HepG2 (cell line): ENCODE measurements around the gene CYB5R2. TPM values are rescaled to one million over a fixed set of nuclear protein-coding genes. Genes with fewer than 3 reads are reported as not detected.

Experiments
- ATAC-seq: fragments of 200-7000 bp; cut with Tn5 transposase; 3 replicates; pipeline ENCODE4 v1.9.1; 2020; ENCODE audit warnings: mild to moderate bottlenecking, moderate library complexity
- BruUV-seq: library from RNA; stranded (reverse); fragments of 400-500 nt; replicated peaks from 2 replicates; lab custom pipeline; 2021; lab: Mats Ljungman, UMichigan
- CTCF ChIA-PET: fragments of 300-600 bp; formaldehyde crosslinking; extraction: SDS; loops from one replicate; lab custom pipeline; 2021; ENCODE audit warnings: low total read pairs, inconsistent platforms, low intra/inter-chr PET ratio; lab: Yijun Ruan, JAX
- POLR2A ChIA-PET: fragments of 350-600 bp; sonication (Branson Sonifier 250); formaldehyde crosslinking; loops from one replicate; lab custom pipeline; 2020; ENCODE audit warnings: antibody characterized with exemption, inconsistent platforms; lab: Yijun Ruan, JAX
- DNase-seq: peaks from one replicate; pipeline ENCODE4 v3.0.0-alpha.2; 2015; ENCODE audit warnings: low spot score
- FAIRE-seq: peaks from 3 replicates; lab custom pipeline; 2011; peaks lifted over from hg19 to GRCh38; lab: Jason Lieb, UNC
- H2AFZ ChIP-seq: one replicate; pipeline ENCODE4 v1.6.1; 2011; ENCODE audit warnings: low read length, inconsistent platforms
- H3K27ac ChIP-seq: fragments of 300-600 bp; 3 replicates; pipeline ENCODE4 v1.8.0; 2011; ENCODE audit warnings: mixed run types, mild to moderate bottlenecking, mixed read lengths, low read length, inconsistent platforms; ENCODE audit not compliant: insufficient read depth; ENCODE audit errors: extremely low read length
- H3K27me3 ChIP-seq, 2 experiments: fragments of 200-600 bp in 1 of 2; 2 replicates in 1 of 2; 3 replicates in 1 of 2; pipeline versions ENCODE4 v1.6.0 to v1.8.0; 2011; ENCODE audit warnings: low read length in 2 of 2, mild to moderate bottlenecking in 2 of 2, moderate library complexity in 2 of 2, inconsistent platforms in 1 of 2; ENCODE audit not compliant: insufficient read depth in 2 of 2, control insufficient read depth in 1 of 2
- H3K36me3 ChIP-seq, 2 experiments: fragments of 200-600 bp in 1 of 2; replicated peaks in 1 of 2; 2 replicates in 1 of 2; 3 replicates in 1 of 2; pipeline versions ENCODE4 v1.5.1 to v1.8.0; 2011; ENCODE audit warnings: low read length in 2 of 2, inconsistent platforms in 1 of 2; ENCODE audit not compliant: insufficient read depth in 2 of 2, control insufficient read depth in 1 of 2
- H3K4me1 ChIP-seq: 2 replicates; pipeline ENCODE4 v1.5.1; 2012; ENCODE audit warnings: low read length, inconsistent platforms; ENCODE audit not compliant: insufficient read depth
- H3K4me2 ChIP-seq: 2 replicates; pipeline ENCODE4 v1.6.0; 2011; ENCODE audit warnings: low read depth, low read length, inconsistent platforms
- H3K4me3 ChIP-seq, 3 experiments: fragments of 200-600 bp in 1 of 3; sonication (generic), shearing (Covaris generic) in 1 of 3; replicated peaks in 1 of 3; 2 replicates each; pipeline ENCODE4 v1.5.1; 2011 to 2016; ENCODE audit warnings: low read length in 3 of 3, inconsistent platforms in 2 of 3, low read depth in 2 of 3, mild to moderate bottlenecking in 2 of 3, control low read depth in 1 of 3, mixed read lengths in 1 of 3; ENCODE audit not compliant: insufficient read depth in 1 of 3
- H3K79me2 ChIP-seq: one replicate; pipeline ENCODE4 v1.6.1; 2011; ENCODE audit warnings: low read length, inconsistent platforms; ENCODE audit not compliant: insufficient read depth
- H3K9ac ChIP-seq: 2 replicates; pipeline ENCODE4 v1.6.0; 2011; ENCODE audit warnings: mild to moderate bottlenecking, low read depth, low read length, inconsistent platforms; ENCODE audit not compliant: insufficient read depth
- H3K9me3 ChIP-seq: 2 replicates; pipeline ENCODE4 v1.5.1; 2012; ENCODE audit warnings: mild to moderate bottlenecking, low read length
- H4K20me1 ChIP-seq: 2 replicates; pipeline ENCODE4 v1.6.0; 2011; ENCODE audit warnings: inconsistent platforms, mild to moderate bottlenecking, low read length, moderate library complexity; ENCODE audit not compliant: insufficient read depth
- DNMT3B ChIP-seq: conservative IDR thresholded peaks from 2 replicates; pipeline ENCODE4 v1.6.1; 2016; ENCODE audit warnings: missing biosample characterization, control low read depth
- ZNF704 ChIP-seq: sonication (generic); formaldehyde crosslinking; IDR thresholded peaks from 2 replicates; pipeline ENCODE4 v1.8.1; 2023; ENCODE audit warnings: mild to moderate bottlenecking, inconsistent platforms, moderate library complexity, missing genetic modification reagents, borderline replicate concordance
- WGBS: methylation state at CpG from one replicate; pipeline ENCODE4 v1.1.6; 2017; ENCODE audit warnings: low lambda C conversion rate; 5-methylcytosine and 5-hydroxymethylcytosine counted together
- in situ Hi-C: cut with HindIII; loops from 2 replicates; pipeline ENCODE4 v1.10.0; 2017; ENCODE audit warnings: low pct_unique_long_range_greater_than_20kb; ENCODE audit not compliant: extremely low pct_ligation_motif_present
- intact Hi-C: fragments of 100-400 bp; cut with micrococcal nuclease; formaldehyde crosslinking; loops from one replicate; pipeline ENCODE4 v1.10.0; 2022; ENCODE audit not compliant: unreplicated experiment
- polyA plus RNA-seq, 8 experiments: library from polyadenylated mRNA; depleted of rRNA in 3 of 8; stranded (reverse) in 7 of 8; unstranded in 1 of 8; fragments of >200 nt; fragmentation: Illumina TruSeq in 4 of 8; extraction: Trizol in 4 of 8; gene quantifications; 2 replicates each; pipeline versions ENCODE4 v1.2.1 to v1.2.3, GENCODE V29; 2011 to 2016; ENCODE audit warnings: low read depth in 4 of 8, missing spikeins in 1 of 8, mixed read lengths in 1 of 8; ENCODE audit not compliant: insufficient read depth in 1 of 8
- total RNA-seq, 5 experiments: library from RNA; depleted of rRNA; stranded (reverse); fragments of >200 nt; fragmentation: Illumina TruSeq; extraction: Trizol; gene quantifications; 2 replicates each; pipeline ENCODE4 v1.2.3, GENCODE V29; 2016; ENCODE audit warnings: low read depth in 1 of 5
- TF ChIP-seq, protein P1 (sequence below): sonication (generic); formaldehyde crosslinking; IDR thresholded peaks from 2 replicates; pipeline ENCODE4 v1.4.0; 2020; ENCODE audit warnings: missing genetic modification reagents, borderline replicate concordance

CYB5R2 gene
- total and polyA plus RNA-seq, 2 of the 13 experiments (the other 11 are each of a cell fraction or from before 2014, with no cell fraction given): 0.40 to 0.51 TPM

- BruUV-seq: no TSS peak
- H3K9me3 ChIP-seq: no peaks in the 10 kb centered on the region
Observed at GRCh38 chr11:7628660-7629059, 44.6 kb downstream of the CYB5R2 start.

More at GRCh38 chr11:7628660-7629059, 44.6 kb downstream of the CYB5R2 start:
- no peaks in the 10 kb centered on the region for H3K79me2 ChIP-seq
- 94% methylated on average over 3 of the region's 3 CpGs for WGBS
- H3K9ac ChIP-seq: no peak overlapping the region
- TF ChIP-seq ZNF704 (CRISPR knock-in tag) (no peak), DNMT3B (CRISPR knock-in tag) (no peak)
- TF ChIP-seq, protein P1, sequence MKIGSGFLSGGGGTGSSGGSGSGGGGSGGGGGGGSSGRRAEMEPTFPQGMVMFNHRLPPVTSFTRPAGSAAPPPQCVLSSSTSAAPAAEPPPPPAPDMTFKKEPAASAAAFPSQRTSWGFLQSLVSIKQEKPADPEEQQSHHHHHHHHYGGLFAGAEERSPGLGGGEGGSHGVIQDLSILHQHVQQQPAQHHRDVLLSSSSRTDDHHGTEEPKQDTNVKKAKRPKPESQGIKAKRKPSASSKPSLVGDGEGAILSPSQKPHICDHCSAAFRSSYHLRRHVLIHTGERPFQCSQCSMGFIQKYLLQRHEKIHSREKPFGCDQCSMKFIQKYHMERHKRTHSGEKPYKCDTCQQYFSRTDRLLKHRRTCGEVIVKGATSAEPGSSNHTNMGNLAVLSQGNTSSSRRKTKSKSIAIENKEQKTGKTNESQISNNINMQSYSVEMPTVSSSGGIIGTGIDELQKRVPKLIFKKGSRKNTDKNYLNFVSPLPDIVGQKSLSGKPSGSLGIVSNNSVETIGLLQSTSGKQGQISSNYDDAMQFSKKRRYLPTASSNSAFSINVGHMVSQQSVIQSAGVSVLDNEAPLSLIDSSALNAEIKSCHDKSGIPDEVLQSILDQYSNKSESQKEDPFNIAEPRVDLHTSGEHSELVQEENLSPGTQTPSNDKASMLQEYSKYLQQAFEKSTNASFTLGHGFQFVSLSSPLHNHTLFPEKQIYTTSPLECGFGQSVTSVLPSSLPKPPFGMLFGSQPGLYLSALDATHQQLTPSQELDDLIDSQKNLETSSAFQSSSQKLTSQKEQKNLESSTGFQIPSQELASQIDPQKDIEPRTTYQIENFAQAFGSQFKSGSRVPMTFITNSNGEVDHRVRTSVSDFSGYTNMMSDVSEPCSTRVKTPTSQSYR (CRISPR knock-in tag): no peak
- ATAC-seq (no peak), FAIRE-seq (no peak), DNase-seq (no peak)
- no peak overlapping the region for H3K4me2 ChIP-seq
- in situ Hi-C loops (no loop called here), intact Hi-C loops (no loop called here)
- ChIA-PET CTCF (no interaction called here), POLR2A (interaction anchor here (1.0 to 1.4 kb wide), 2 partner anchors 16 to 55 kb away, joined by 3 read pairs; no protein-coding TSS in a partner anchor)
- no peak overlapping the region for H2AFZ ChIP-seq
- H3K27ac ChIP-seq: no peak overlapping the region
- H3K4me3 ChIP-seq: no peak overlapping the region
- H3K27me3 ChIP-seq: no peaks in the 10 kb centered on the region
- no peaks in the 10 kb centered on the region for H4K20me1 ChIP-seq
- H3K36me3 ChIP-seq: peaks cover 40 to 88% of the 10 kb centered on the region in 2 experiments
- peaks cover 12% of the 10 kb centered on the region for H3K4me1 ChIP-seq
